IMR-90 (cell line): ENCODE data around the gene EML1. TPM values are rescaled to one million over a fixed set of nuclear protein-coding genes. Genes with fewer than 3 reads are reported as not detected.

Source experiments
- ATAC-seq: fragments of 200-7000 bp; cut with Tn5 transposase; 2 replicates; pipeline ENCODE4 v1.9.1; 2020; ENCODE audit warnings: low read depth, mild to moderate bottlenecking, moderate library complexity
- BruUV-seq: library from RNA; stranded (reverse); fragments of 400-500 nt; replicated peaks from 2 replicates; lab custom pipeline; 2021; lab: Mats Ljungman, UMichigan
- CTCF ChIA-PET: fragments of 300-600 bp; formaldehyde crosslinking; extraction: SDS; loops from one replicate; lab custom pipeline; 2021; ENCODE audit warnings: antibody characterized with exemption; lab: Yijun Ruan, JAX
- POLR2A ChIA-PET: fragments of 300-600 bp; sonication (Branson Sonifier 250); formaldehyde crosslinking; loops from one replicate; lab custom pipeline; 2022; ENCODE audit warnings: antibody characterized with exemption; ENCODE audit not compliant: unreplicated experiment; lab: Charles Lee
- DNase-seq: peaks from one replicate; pipeline ENCODE4 v3.0.0; 2013
- H2AFZ ChIP-seq: replicated peaks from 2 replicates; pipeline ENCODE3; 2013; ENCODE audit warnings: low read length, mild to moderate bottlenecking; ENCODE audit not compliant: poor library complexity
- H2AK5ac ChIP-seq: 2 replicates; pipeline ENCODE4 v1.6.1; 2013; ENCODE audit warnings: low read depth, low read length, inconsistent platforms
- H2AK9ac ChIP-seq: replicated peaks from 2 replicates; pipeline ENCODE3; 2013; ENCODE audit warnings: mild to moderate bottlenecking, low read depth, low read length, moderate library complexity; ENCODE audit not compliant: poor library complexity
- H2BK120ac ChIP-seq: 2 replicates; pipeline ENCODE4 v1.6.1; 2013; ENCODE audit warnings: low read depth, low read length, inconsistent platforms
- H2BK15ac ChIP-seq: 3 replicates; pipeline ENCODE4 v1.6.1; 2013; ENCODE audit warnings: low read depth, low read length, inconsistent platforms
- H2BK20ac ChIP-seq: 2 replicates; pipeline ENCODE4 v1.6.1; 2013; ENCODE audit warnings: low read depth, mild to moderate bottlenecking, inconsistent platforms, low read length, moderate library complexity
- H2BK5ac ChIP-seq: 2 replicates; pipeline ENCODE4 v1.6.1; 2013; ENCODE audit warnings: mild to moderate bottlenecking, low read depth, low read length, inconsistent platforms; ENCODE audit not compliant: poor library complexity, severe bottlenecking
- H3K14ac ChIP-seq: replicated peaks from 2 replicates; pipeline ENCODE4 v1.6.1; 2013; ENCODE audit warnings: low read depth, low read length, inconsistent platforms
- H3K18ac ChIP-seq: 2 replicates; pipeline ENCODE4 v1.6.1; 2013; ENCODE audit warnings: low read depth, low read length, control low read depth
- H3K23ac ChIP-seq: 2 replicates; pipeline ENCODE4 v1.6.1; 2013; ENCODE audit warnings: low read depth, low read length, inconsistent platforms
- H3K27ac ChIP-seq: 2 replicates; pipeline ENCODE4 v1.5.1; 2013; ENCODE audit warnings: mild to moderate bottlenecking, control low read depth, low read length; ENCODE audit not compliant: insufficient read depth
- H3K27me3 ChIP-seq: 2 replicates; pipeline ENCODE4 v1.6.1; 2013; ENCODE audit warnings: low read length; ENCODE audit not compliant: control insufficient read depth, insufficient read depth
- H3K36me3 ChIP-seq: 2 replicates; pipeline ENCODE4 v1.6.1; 2013; ENCODE audit warnings: low read length, mixed read lengths; ENCODE audit not compliant: control insufficient read depth, insufficient read depth
- H3K4ac ChIP-seq: 2 replicates; pipeline ENCODE4 v1.6.1; 2013; ENCODE audit warnings: low read depth, low read length, inconsistent platforms
- H3K4me1 ChIP-seq: 2 replicates; pipeline ENCODE4 v1.6.1; 2013; ENCODE audit warnings: low read length, mixed read lengths; ENCODE audit not compliant: control insufficient read depth, insufficient read depth
- H3K4me2 ChIP-seq: 2 replicates; pipeline ENCODE4 v1.6.1; 2013; ENCODE audit warnings: low read depth, mild to moderate bottlenecking, control low read depth, low read length, moderate library complexity
- H3K4me3 ChIP-seq: 2 replicates; pipeline ENCODE4 v1.5.1; 2013; ENCODE audit warnings: low read depth, mild to moderate bottlenecking, control low read depth, low read length, moderate library complexity; ENCODE audit not compliant: insufficient read depth
- H3K56ac ChIP-seq: 2 replicates; pipeline ENCODE4 v1.6.1; 2013; ENCODE audit warnings: low read length, inconsistent platforms; ENCODE audit not compliant: insufficient read depth; ENCODE audit errors: extremely low read depth
- H3K79me1 ChIP-seq, 2 experiments: 2 replicates each; pipeline ENCODE4 v1.6.1; 2013; ENCODE audit warnings: low read length in 2 of 2, inconsistent platforms in 1 of 2, low read depth in 1 of 2
- H3K9ac ChIP-seq: 2 replicates; pipeline ENCODE4 v1.6.1; 2013; ENCODE audit warnings: low read depth, low read length, control low read depth
- H3K9me1 ChIP-seq: 2 replicates; pipeline ENCODE4 v1.6.1; 2013; ENCODE audit warnings: low read length, inconsistent platforms; ENCODE audit not compliant: insufficient read depth
- H3K9me3 ChIP-seq: 2 replicates; pipeline ENCODE4 v1.6.1; 2013; ENCODE audit warnings: low read length; ENCODE audit not compliant: control insufficient read depth, insufficient read depth
- H4K20me1 ChIP-seq: 2 replicates; pipeline ENCODE4 v1.6.1; 2013; ENCODE audit warnings: low read length, inconsistent platforms; ENCODE audit not compliant: insufficient read depth
- H4K5ac ChIP-seq: 2 replicates; pipeline ENCODE4 v1.6.1; 2013; ENCODE audit warnings: mild to moderate bottlenecking, low read depth, low read length, control low read depth
- H4K8ac ChIP-seq, 2 experiments: 2 replicates each; pipeline ENCODE4 v1.6.1; 2013; ENCODE audit warnings: low read depth in 2 of 2, low read length in 2 of 2, control low read depth in 1 of 2, inconsistent platforms in 1 of 2
- H4K91ac ChIP-seq: 2 replicates; pipeline ENCODE4 v1.6.1; 2013; ENCODE audit warnings: low read depth, low read length, inconsistent platforms; ENCODE audit not compliant: insufficient read depth
- CEBPB ChIP-seq: IDR thresholded peaks from 2 replicates; pipeline ENCODE4 v1.6.1; 2012; ENCODE audit warnings: low read depth, low read length, improper control_type of control experiment
- CHD1 ChIP-seq: IDR thresholded peaks from 2 replicates; pipeline ENCODE4 v1.6.1; 2012; ENCODE audit warnings: low read depth, low read length, improper control_type of control experiment
- FOS ChIP-seq: fragments of 150-350 bp; IDR thresholded peaks from 2 replicates; pipeline ENCODE4 v1.6.1; 2016; ENCODE audit warnings: low read depth, low read length
- MXI1 ChIP-seq: IDR thresholded peaks from 2 replicates; pipeline ENCODE4 v1.6.1; 2012; ENCODE audit warnings: low read depth, mild to moderate bottlenecking, low read length, moderate library complexity, borderline replicate concordance
- POLR2A ChIP-seq: IDR thresholded peaks from 2 replicates; pipeline ENCODE4 v1.6.1; 2012; ENCODE audit warnings: mild to moderate bottlenecking, low read depth, low read length
- RAD21 ChIP-seq: IDR thresholded peaks from 2 replicates; pipeline ENCODE4 v1.6.1; 2012; ENCODE audit warnings: low read length, improper control_type of control experiment
- RFX5 ChIP-seq: IDR thresholded peaks from 2 replicates; pipeline ENCODE4 v1.8.0; 2012; ENCODE audit warnings: low read depth, mild to moderate bottlenecking, low read length, moderate library complexity
- SMC3 ChIP-seq: fragments of 150-350 bp; IDR thresholded peaks from 2 replicates; pipeline ENCODE4 v1.6.1; 2016; ENCODE audit warnings: low read depth, mild to moderate bottlenecking, antibody characterized with exemption, low read length, moderate library complexity
- WGBS, 2 experiments: methylation state at CpG; one replicate each; pipeline versions ENCODE4 v1.1.5 to v1.1.7; 2013; ENCODE audit warnings: missing lambda C conversion rate in 2 of 2; ENCODE audit not compliant: insufficient read length in 1 of 2; ENCODE audit errors: extremely low coverage in 2 of 2; 5-methylcytosine and 5-hydroxymethylcytosine counted together
- dilution Hi-C: fragments of 300-500 bp; cut with HindIII; formaldehyde crosslinking; loops from one replicate; pipeline ENCODE4 v1.14.3; 2018; ENCODE audit warnings: low sequenced_read_pairs; ENCODE audit not compliant: unreplicated experiment
- in situ Hi-C: fragments of 300-500 bp; cut with MboI; formaldehyde crosslinking; loops from 3 replicates; pipeline ENCODE4 v1.14.3; 2019; ENCODE audit warnings: low sequenced_read_pairs, inconsistent platforms, mixed read lengths
- intact Hi-C: fragments of 100-400 bp; cut with micrococcal nuclease; formaldehyde crosslinking; loops from 2 replicates; pipeline ENCODE4 v1.10.0; 2022
- polyA plus RNA-seq, 3 experiments: library from polyadenylated mRNA; depleted of rRNA; stranded (reverse); fragments of >200 nt; gene quantifications; 2 replicates each; pipeline ENCODE4 v1.2.3, GENCODE V29; 2012; ENCODE audit warnings: low replicate concordance in 1 of 3
- total RNA-seq: library from RNA; depleted of rRNA; stranded (reverse); fragments of >200 nt; gene quantifications from 2 replicates; pipeline ENCODE4 v1.2.3, GENCODE V29; 2012
- TF ChIP-seq, protein P1 (sequence below): fragments of 150-350 bp; IDR thresholded peaks from 2 replicates; pipeline ENCODE4 v1.6.1; 2016; ENCODE audit warnings: low read depth, mild to moderate bottlenecking, low read length, moderate library complexity, borderline replicate concordance
- TF ChIP-seq, protein P2 (sequence below): fragments of 150-350 bp; IDR thresholded peaks from 2 replicates; pipeline ENCODE4 v1.6.1; 2017; ENCODE audit warnings: mild to moderate bottlenecking, antibody characterized with exemption, low read length, low read depth

Gene EML1
- total and polyA plus RNA-seq, 2 of the 4 experiments (the other 2 are of a cell fraction) = 14.0 to 42.3 TPM

DNA sequence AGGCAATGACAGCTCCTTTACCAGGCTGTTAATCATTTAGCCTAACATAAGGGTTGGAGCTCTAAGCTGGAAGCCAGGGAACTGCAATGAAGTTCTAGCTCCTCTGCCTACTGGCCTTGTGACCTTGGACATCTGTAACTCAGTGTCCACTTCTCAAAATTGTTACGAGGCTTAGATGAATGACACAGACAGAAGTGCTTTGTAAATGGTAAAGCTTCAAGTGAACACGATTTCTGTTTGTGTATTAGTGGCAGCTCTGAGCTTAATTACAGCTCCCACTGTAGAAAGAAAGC lies 122.8 kb downstream of the EML1 start (continued):
- TF ChIP-seq SMC3 (no peak), FOS (no peak), RFX5 (no peak)
- TF ChIP-seq, protein P1, sequence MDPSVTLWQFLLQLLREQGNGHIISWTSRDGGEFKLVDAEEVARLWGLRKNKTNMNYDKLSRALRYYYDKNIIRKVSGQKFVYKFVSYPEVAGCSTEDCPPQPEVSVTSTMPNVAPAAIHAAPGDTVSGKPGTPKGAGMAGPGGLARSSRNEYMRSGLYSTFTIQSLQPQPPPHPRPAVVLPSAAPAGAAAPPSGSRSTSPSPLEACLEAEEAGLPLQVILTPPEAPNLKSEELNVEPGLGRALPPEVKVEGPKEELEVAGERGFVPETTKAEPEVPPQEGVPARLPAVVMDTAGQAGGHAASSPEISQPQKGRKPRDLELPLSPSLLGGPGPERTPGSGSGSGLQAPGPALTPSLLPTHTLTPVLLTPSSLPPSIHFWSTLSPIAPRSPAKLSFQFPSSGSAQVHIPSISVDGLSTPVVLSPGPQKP = no peak

DNA sequence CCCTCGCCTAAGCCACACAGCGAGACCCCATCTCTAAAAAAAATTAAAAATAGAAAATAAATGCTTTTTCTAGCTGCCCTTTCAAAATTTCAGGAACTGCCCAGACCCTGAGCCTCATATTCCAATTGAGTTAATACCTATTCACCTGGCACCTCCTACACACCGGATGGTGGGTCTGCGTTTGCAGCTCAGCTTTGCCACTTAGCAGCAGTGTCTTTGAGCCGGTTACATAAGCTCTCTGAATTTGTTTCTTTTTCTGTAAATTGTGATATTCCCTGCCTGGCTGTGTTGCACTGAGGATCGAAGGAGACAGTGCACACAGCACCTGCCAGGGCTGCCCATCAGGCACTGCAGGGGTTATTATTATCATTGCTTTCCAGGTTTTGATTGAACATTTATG lies 125.6 kb downstream of the EML1 start:
- in situ Hi-C loops = no loop called here
- DNase-seq (no peak), ATAC-seq (no peak)
- Histone ChIP-seq H3K4me2 (no peak overlapping the region), H2AK9ac (no peak overlapping the region), H3K27me3 (no peaks in the 10 kb centered on the region), H3K4me1 (no peaks in the 10 kb centered on the region), H3K56ac (no peak overlapping the region), H2BK20ac (no peak overlapping the region), H3K23ac (no peak overlapping the region), H3K9me1 (no peaks in the 10 kb centered on the region; the same call in 1 of the 2 replicates), H3K36me3 (peaks cover 43% of the 10 kb centered on the region), H4K5ac (no peak overlapping the region), H3K4me3 (no peak overlapping the region), H3K14ac (no peak overlapping the region), H4K91ac (no peak overlapping the region), H2BK15ac (no peak overlapping the region), H3K18ac (no peak overlapping the region), H3K79me1 (no peaks in the 10 kb centered on the region), H4K20me1 (no peaks in the 10 kb centered on the region), H4K8ac (no peak overlapping the region), H2BK5ac (no peak overlapping the region), H2AFZ (no peak overlapping the region), H2AK5ac (no peak overlapping the region), H3K9ac (no peak overlapping the region), H2BK120ac (no peak overlapping the region), H3K9me3 (no peaks in the 10 kb centered on the region), H3K27ac (no peak overlapping the region), H3K4ac (no peak overlapping the region)
- intact Hi-C loops = no loop called here
- ChIA-PET CTCF (no interaction called here), POLR2A (no interaction called here)
- TF ChIP-seq, protein P2, sequence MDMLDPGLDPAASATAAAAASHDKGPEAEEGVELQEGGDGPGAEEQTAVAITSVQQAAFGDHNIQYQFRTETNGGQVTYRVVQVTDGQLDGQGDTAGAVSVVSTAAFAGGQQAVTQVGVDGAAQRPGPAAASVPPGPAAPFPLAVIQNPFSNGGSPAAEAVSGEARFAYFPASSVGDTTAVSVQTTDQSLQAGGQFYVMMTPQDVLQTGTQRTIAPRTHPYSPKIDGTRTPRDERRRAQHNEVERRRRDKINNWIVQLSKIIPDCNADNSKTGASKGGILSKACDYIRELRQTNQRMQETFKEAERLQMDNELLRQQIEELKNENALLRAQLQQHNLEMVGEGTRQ = no peak
- TF ChIP-seq FOS = no peak
- no peak for TF ChIP-seq POLR2A
- TF ChIP-seq MXI1 = no peak
- no peak for TF ChIP-seq CEBPB
- no peak for TF ChIP-seq RAD21
- no peak for TF ChIP-seq SMC3
- TF ChIP-seq CHD1 = no peak
- no TSS peak for BruUV-seq
- 100% methylated on average over 1 of the region's 6 CpGs; no CpG with 5 or more reads in 1 of the 2 experiments for WGBS, 2 experiments
- dilution Hi-C loops = no loop called here
